H1 (cell line): ENCODE measurements around the gene POLR2M.

ENCODE experiments used
- ASH2L ChIP-seq: fragments of 200-600, 300-600 bp; sonication (generic); IDR thresholded peaks from one replicate; pipeline ENCODE4 v1.7.1; 2017; ENCODE audit warnings: low read length
- BACH1 ChIP-seq: IDR thresholded peaks from 2 replicates; pipeline ENCODE4 v1.6.1; 2012; ENCODE audit warnings: low read length, improper control_type of control experiment
- CHD1 ChIP-seq: IDR thresholded peaks from 2 replicates; pipeline ENCODE4 v1.6.1; 2012; ENCODE audit warnings: low read depth, low read length, improper control_type of control experiment
- CTCF ChIP-seq, 3 experiments: IDR thresholded peaks; 1 replicate in 2 of 3; 2 replicates in 1 of 3; pipeline versions ENCODE4 v1.5.1 to v1.6.1; 2011; ENCODE audit warnings: low read length in 3 of 3, mild to moderate bottlenecking in 3 of 3, inconsistent platforms in 2 of 3, low read depth in 1 of 3, moderate library complexity in 1 of 3; ENCODE audit not compliant: insufficient read depth in 1 of 3; ENCODE audit errors: control extremely low read depth in 1 of 3
- EP300 ChIP-seq, 2 experiments: IDR thresholded peaks; 1 replicate in 1 of 2; 2 replicates in 1 of 2; pipeline ENCODE4 v1.6.1; 2011 to 2012; ENCODE audit warnings: low read depth in 2 of 2, low read length in 2 of 2, mild to moderate bottlenecking in 2 of 2, borderline replicate concordance in 1 of 2, inconsistent platforms in 1 of 2, moderate library complexity in 1 of 2
- EZH2 ChIP-seq: fragments of 200-600 bp; sonication (generic); IDR thresholded peaks from 2 replicates; pipeline ENCODE4 v1.7.1; 2012; ENCODE audit warnings: low read depth, mild to moderate bottlenecking, moderate library complexity, low read length, inconsistent platforms; ENCODE audit not compliant: severe bottlenecking
- JUND ChIP-seq: IDR thresholded peaks from 2 replicates; pipeline ENCODE4 v1.6.1; 2011; ENCODE audit warnings: mild to moderate bottlenecking, improper control_type of control experiment, low read length
- POLR2A ChIP-seq, 2 experiments: IDR thresholded peaks; 1 replicate in 1 of 2; 2 replicates in 1 of 2; pipeline ENCODE4 v1.6.1; 2011; ENCODE audit warnings: low read depth in 2 of 2, low read length in 2 of 2, mild to moderate bottlenecking in 2 of 2; ENCODE audit errors: control extremely low read depth in 1 of 2
- RBBP5 ChIP-seq: IDR thresholded peaks from 2 replicates; pipeline ENCODE4 v1.7.1; 2012; ENCODE audit warnings: low read depth, mild to moderate bottlenecking, inconsistent platforms, low read length, moderate library complexity, borderline replicate concordance
- USF2 ChIP-seq: IDR thresholded peaks from 2 replicates; pipeline ENCODE4 v1.6.1; 2011; ENCODE audit warnings: low read length, improper control_type of control experiment

GRCh38 chr15:57671636-57672035, 34.9 kb upstream of the POLR2M start:
- TF ChIP-seq EZH2 (no peak), USF2 (no peak), CTCF (IDR thresholded peaks at IDR 0.05; ENCODE audit: control extremely low read depth in 1 of 3, insufficient read depth in 1 of 3, low read depth in 1 of 3, low read length in 3 of 3) (no peak), JUND (no peak), CHD1 (no peak), ASH2L (no peak), BACH1 (no peak), EP300 (IDR thresholded peaks at IDR 0.05; ENCODE audit: borderline replicate concordance in 1 of 2, low read depth in 2 of 2, low read length in 2 of 2) (no peak), RBBP5 (no peak), POLR2A (IDR thresholded peaks at IDR 0.05; ENCODE audit: control extremely low read depth in 1 of 2, low read depth in 2 of 2, low read length in 2 of 2) (no peak)
